Panc1 (cell line): ENCODE results near the gene SYNE1.

Source experiments
- CTCF ChIP-seq: fragments of 450-650 bp; IDR thresholded peaks from 2 replicates; pipeline ENCODE4 v1.5.1; 2017; ENCODE audit warnings: mild to moderate bottlenecking
- SIN3A ChIP-seq: IDR thresholded peaks from 2 replicates; pipeline ENCODE4 v1.6.1; 2012; ENCODE audit warnings: low read depth, mild to moderate bottlenecking, low read length, moderate library complexity, borderline replicate concordance; ENCODE audit not compliant: insufficient read depth

GRCh38 chr6:152458648-152459644 is 178.2 kb downstream of the SYNE1 start:
- TF ChIP-seq SIN3A, result no peak
- TF ChIP-seq CTCF, result no peak
